HL-60/S4 treated with phorbol 12-myristate 13-acetate at 8.2 ng/mL for 4 days and 3 days (cell line): Measurements from ENCODE around the gene NDOR1.
"Not testable (repeated sequence)": the region's sequence is repeated elsewhere in the genome, so short reads cannot be mapped to it uniquely, and the experiment has no call there.

ENCODE experiments used
- in situ Hi-C: fragments of 300-500 bp; cut with MboI; formaldehyde crosslinking; loops from 2 replicates; pipeline ENCODE4 v1.15.0; 2022; ENCODE audit warnings: low sequenced_read_pairs

NDOR1 gene

GRCh38 chr9:137241490-137242268, 36.2 kb downstream of the NDOR1 start:
- in situ Hi-C loops, result no loop called here

GRCh38 chr9:137242269-137243203, 37.0 kb downstream of the NDOR1 start:
- in situ Hi-C loops, result no loop called here

- in situ Hi-C loops, result not testable (repeated sequence)
Observed at GRCh38 chr9:137243266-137243625, 37.7 kb downstream of the NDOR1 start.

GRCh38 chr9:137243626-137244485, 38.4 kb downstream of the NDOR1 start:
- in situ Hi-C loops, result no loop called here

DNA sequence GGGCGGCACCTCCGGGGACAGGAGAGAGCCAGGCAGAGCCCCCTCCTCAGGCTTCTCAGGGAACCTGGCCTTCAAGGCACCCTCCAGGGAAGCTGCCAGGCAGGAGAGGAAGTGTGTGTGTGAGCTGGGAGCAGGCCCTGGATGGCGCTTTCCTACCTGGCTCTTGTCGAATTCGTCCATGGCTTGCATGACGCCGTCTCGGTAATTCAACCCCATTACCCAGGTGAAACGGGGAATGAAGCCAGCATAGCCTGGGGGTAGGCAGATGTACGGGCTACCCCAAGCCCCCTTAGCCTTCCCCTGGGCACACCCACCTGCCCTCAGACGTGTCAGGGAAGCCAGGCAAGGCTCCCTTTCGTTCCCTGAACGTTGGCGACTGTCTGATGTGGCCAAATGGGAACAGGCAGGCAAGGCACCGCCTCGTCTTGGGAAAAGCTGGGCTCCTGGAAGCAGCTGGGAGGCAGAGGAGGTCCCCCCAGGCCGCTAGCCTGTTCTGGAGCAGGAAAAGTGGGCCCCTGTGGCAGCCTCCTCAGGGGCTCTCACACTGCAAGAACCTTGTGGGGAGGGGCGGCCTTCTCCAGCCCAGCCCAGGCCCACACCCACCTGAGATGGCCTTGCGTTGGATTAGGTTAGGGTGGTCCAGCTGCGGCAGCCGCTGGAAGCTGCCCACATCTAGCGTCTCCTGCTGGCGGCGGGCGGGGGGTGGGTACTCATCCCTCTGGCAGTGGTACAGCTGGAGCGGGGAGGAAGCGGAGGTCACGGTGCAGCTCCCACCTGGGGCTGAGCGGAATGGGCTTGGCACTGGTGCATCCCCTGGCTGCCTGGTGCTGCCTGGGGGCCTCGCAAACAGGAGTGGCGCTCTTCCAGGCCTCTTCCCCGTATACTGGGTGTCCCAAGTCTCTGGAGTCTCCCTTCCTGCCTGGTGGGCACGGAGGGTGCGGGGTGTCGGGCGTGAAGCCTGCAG, 39.3 kb downstream of the NDOR1 start:
- in situ Hi-C loops, result no loop called here

- in situ Hi-C loops, result no loop called here
Observed at GRCh38 chr9:137245450-137246421, 40.2 kb downstream of the NDOR1 start.

DNA sequence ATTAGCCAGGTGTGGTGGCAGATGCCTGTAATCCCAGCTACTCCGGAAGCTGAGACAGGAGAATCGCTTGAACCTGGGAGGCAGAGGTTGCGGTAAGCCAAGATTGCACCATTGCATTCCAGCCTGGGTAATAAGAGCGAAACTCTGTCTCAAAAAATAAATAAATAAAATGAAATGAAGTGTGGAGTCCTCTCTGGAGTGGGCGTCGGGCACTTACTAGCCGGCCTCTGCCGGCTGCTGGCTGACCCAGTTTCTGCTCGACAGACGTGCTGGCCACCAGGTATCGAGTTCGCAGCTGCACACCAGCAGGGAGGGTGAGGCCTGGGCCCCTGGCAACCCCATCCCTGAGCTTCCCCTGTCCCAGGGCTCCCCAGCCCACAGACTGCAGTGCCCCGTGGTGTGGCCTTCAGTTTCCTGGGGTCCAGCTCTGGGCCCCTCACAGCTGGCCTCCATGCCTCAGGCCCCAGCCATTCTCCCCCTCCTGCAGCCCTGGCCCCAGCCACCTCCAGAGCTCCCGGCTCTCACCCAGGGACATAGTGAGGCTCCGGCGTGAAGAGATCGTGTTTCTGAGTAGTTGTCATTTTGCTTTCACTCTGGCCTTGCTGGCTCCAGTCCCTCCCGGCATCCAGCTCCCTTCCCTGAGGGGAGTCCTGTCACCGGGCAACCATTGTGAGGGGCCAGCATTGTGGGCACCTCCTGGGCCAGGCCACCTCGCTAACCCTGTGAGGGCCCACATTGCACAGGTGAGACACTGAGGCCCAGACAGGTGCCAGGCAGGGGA, 41.8 kb downstream of the NDOR1 start:
- in situ Hi-C loops, result no loop called here

DNA sequence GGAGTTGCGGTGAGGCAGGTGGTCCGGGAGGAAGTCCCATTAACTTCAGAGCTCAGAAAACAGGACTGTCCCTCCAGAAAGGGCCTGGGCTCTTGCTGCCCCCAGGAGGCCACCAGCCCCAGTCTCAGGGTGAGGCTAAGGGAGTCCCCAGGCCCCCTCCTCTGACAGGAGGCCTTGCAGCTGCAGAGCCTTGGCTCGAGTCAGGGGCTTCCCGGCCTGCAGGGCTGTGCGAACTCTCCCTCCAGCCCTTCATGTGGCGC, 42.3 kb downstream of the NDOR1 start:
- in situ Hi-C loops, result no loop called here

GRCh38 chr9:137250329-137251193, 45.1 kb downstream of the NDOR1 start:
- in situ Hi-C loops, result no loop called here

GRCh38 chr9:137251194-137251461, 45.6 kb downstream of the NDOR1 start, which contains the start of gene STPG3:
Gene STPG3 (plus strand): TSS chr9:137251286. CDS start chr9:137251287, 1 bp downstream.
- in situ Hi-C loops, result no loop called here

DNA sequence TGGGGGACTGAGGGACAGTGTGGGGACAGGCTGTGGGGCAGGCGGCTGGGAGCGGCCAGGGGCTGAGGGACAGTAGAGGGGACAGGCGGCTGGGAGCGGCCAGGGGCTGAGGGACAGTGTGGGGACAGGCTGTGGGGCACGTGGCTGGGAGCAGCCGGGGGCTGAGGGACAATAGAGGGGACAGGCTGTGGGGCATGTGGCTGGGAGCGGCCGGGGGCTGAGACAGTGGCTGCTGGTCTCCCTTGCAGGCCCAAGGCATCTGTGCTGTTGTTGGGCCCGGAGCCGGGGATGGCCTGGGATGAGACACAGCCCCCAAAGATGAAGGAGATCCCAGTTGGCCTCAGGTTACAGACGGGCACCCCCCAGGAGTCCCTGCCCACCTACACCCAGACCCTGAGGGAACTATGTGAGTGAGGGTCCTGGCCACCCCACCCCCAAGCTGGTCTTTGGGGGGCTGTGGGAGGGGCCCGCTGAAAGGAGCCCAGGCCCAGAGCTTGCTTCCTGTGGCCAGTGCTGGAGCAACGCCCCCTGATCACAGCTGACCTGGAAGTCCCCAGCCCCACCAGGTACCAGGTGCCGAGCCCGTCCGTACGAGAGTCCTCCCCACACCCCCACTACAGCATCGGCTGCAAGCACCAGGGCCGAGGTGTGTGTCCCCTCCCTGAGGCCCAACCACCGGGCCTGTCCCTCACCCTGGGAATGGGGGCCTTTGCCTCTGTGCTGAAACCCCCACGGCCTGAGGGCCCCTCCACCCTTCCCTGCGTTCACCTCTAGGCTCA, 46.2 kb downstream of the NDOR1 start:
- in situ Hi-C loops, result no loop called here

GRCh38 chr9:137252555-137253506, 47.3 kb downstream of the NDOR1 start:
- in situ Hi-C loops, result no loop called here

- in situ Hi-C loops, result no loop called here
Observed at GRCh38 chr9:137253717-137254623, 48.5 kb downstream of the NDOR1 start.

GRCh38 chr9:137254624-137255447, 49.3 kb downstream of the NDOR1 start, which contains the start of gene NELFB:
Gene NELFB (plus strand): TSS chr9:137255327.
- in situ Hi-C loops, result no loop called here
